HG02981 (cell line): Measurements from ENCODE around the gene RPP38.

Experiments
- ATAC-seq: cut with Tn5 transposase; IDR thresholded peaks from one replicate; pipeline ENCODE4 v1.9.1; 2021; ENCODE audit warnings: mild to moderate bottlenecking, moderate library complexity; ENCODE audit not compliant: unreplicated experiment

The RPP38 gene

DNA sequence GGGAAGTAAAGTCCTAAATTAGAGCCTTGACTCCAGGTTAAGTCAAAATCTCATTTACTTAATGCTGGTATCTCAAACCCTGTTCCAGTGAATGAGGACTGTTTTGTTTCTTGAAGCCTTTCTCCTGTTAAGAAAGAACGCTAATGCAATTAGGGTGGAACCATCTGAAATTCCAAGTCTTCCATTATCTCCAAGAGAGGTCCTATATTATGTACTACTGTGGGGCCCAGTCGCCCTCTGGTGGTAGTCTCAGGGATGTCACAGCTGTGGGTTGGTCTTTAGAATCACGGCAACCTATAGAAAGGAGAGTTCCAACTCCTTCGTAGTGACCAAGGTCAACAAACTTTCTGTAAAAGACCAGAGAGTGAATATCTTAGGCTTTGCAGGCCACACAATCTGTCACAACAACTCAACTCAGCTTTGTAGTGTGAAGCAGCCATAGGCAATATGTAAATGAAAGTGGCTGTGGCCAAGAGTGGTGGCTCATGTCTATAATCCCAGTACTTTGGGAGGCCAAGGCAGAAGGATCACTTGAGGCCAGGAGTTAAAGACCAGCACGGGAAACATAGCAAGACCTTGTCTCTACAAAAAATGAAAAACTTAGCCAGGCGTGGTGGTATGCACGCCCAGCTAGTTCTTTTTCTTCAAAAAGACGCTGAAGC, 9.3 kb downstream of the RPP38 start:
- ATAC-seq, result peak; percentile 84

DNA sequence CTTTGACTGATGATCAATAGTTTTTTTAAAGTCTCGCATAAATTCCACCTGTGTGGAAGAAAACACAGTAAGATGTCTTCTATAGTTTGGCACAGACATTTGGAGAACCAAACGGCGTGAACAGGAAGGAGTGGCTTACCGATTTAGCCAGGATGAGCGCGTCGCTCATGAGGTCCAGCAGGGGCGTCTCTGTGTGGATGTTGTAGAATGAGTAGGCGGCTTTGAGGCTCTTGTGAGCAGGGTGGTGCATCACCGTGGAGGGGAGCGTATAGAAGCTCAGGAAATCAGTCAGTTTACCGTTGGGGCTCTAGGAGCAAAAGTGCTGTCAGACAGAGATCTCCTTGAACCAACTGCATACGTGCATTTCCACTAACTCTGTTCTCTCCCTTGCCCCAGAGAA, 15.5 kb downstream of the RPP38 start:
- no peak for ATAC-seq

DNA sequence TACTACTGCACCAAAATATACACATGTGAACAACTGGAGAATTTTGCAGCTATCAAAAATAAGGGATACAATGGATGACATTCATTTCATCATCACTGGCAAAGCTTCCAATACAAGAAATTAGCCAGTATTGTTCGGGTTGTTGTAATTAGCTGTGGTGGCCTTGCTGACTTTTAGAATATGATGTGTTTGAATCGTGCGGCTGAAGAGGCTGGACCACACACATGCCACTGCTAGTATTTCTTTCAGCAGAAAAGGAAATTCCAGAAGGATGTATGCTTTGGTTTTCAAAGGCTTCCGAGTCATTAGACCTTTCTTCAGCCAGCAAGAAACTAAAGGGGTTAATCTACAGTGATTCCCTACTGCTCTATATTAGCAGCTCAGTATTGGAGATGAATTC, 16.6 kb downstream of the RPP38 start:
- no peak for ATAC-seq

DNA sequence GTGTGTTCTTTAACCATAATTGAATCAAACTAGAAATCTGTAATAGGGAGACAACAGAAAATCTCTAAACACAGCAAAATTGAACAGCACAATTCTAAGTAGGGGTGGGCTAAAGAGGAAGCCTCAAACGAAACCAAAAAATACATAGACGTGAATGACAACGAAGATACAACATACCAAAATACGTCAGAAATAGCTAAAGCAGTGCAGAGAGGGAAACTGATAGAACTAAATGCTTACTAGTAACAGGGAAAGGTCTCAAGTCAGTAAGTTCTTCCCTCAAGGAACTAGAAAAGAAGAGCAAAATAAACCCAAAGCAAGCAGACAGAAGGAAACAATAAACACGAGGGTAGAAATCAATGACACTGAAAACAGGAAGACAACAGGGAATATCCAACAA, 19.1 kb downstream of the RPP38 start:
- ATAC-seq, result no peak

DNA sequence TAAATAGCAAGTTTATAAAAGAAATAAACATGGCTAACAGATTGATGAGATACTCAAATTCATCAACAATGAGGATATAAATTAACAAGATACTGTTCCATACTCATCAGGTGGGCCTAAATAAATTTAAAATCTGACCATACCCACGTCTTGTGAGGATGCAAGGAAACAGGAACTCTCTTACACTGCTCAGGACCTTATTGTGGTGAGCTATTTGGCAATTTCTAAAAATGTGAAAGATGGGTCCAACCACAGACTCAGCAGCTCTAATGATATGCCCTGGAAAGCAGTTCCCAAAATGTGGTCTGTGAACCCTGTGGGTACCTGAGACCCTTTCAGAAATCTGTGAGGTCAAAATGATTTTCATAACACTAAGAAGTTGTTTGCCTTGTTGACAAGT, 21.5 kb downstream of the RPP38 start:
- no peak for ATAC-seq

DNA sequence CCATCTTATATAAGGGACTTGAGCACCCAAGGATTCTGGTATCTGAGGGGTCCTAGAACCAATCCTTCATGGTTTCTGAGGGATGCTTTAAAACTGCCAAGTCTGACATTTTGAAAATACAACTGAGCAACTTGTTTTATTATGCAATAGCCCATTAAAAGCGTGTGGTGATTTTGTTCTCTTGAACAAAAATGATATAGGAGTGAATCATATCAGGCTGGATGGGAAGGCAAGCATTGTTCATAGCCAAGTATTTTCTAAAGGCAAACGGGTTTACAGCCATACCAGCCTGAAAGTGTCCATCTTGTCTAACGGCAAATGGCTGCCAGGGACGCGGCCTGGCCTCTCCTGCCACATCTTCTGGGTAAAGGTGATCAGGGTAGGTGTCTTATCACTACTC, 23.4 kb downstream of the RPP38 start:
- ATAC-seq, result no peak

DNA sequence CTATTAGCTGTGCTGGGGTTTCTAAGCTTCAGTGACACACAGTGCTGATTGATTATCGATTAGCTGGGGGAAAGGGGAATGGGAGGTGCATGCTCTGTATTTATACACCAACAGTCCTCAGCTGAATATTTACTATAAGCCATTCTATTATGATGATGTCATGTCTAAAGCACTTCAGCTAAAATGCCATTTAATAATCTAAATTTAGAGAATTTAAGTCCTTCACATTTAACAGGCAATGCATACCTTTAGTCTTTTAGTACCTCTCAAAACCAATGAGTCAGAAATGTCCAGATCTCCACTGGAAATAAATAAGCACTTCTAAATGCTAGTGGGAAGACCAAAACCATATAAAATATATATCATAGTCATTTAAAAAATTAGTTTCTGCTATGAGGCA, 24.6 kb downstream of the RPP38 start:
- ATAC-seq, result no peak

DNA sequence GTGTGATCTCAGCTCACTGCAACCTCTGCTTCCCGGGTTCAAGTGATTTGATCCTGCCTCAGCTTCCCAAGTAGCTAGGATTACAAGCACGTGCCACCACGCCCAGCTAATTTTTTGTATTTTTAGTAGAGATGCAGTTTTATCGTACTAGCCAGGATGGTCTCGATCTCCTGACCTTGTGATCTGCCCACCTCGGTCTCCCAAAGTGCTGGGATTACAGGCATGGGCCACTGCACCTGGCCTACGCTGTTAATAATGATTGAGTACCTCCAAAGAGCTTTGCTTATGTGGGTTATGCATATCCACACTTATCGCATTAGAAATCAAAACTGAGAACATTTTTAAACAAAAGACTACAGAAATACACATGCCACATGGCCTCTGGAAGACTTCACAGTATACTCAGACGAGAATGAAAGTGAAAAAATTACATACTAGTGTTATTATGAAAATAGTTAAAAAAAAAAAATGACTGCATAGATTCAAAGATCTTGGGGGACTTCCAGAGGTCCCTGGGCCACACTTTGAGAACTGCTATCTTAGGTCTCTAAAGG, 25.4 kb downstream of the RPP38 start:
- peak; percentile 84 for ATAC-seq

DNA sequence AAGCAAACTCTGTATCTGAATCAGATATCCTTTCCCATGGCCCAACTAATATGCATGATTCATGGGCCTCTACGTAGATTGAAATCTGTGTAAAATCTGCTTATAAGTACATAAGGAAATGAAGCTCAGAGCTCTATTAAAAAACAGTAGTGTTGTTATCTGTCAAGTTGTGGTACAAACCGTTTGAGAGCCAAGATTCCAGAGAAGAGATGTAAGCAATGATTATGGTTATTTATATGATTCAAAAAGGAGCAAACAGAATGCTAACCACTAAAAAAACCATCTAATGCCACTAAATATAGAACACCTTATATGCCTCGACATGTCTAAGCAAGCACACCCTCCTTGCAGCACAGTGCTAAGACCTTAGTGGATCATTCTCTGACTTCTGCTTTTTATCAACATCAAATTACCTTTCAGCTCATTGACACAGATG, 26.6 kb downstream of the RPP38 start:
- ATAC-seq, result no peak

DNA sequence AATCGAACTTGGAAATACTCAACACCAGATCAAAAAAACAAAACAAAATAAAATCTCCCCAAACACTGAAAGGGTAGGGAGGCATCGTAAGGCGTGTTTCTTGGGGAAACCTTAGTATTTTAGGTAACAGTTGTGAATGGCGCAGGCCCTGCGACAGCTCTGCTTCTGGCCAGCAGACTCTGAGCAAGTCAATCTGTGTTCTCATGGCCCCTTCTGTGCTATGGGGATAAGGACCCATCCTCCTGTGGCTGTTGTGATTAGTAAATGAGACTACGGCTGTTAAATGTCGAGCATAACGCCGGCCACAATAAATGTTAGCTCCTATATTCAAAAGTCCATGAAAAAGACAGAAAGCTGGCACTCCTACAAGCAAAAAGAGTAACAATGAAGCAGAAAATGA, 27.0 kb downstream of the RPP38 start:
- no peak for ATAC-seq

DNA sequence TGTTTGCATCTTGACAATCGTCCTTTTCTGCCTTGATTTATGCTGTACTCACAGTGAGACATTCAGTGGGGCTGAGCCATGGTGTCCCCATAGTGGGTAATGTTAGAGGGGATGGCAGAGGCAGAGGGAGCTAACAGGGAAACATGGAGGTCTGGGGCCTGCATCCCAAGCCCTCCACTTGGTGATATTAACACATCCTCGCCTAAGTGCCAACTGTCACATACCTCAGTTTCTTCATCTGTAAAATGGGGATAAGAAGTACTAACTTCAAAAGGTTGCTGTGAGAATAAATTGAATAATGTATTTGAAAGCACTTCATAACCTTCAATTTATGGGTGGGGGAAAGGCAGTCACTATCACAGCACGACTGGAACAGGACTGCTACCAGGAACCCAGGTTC, 27.8 kb downstream of the RPP38 start:
- ATAC-seq, result no peak

DNA sequence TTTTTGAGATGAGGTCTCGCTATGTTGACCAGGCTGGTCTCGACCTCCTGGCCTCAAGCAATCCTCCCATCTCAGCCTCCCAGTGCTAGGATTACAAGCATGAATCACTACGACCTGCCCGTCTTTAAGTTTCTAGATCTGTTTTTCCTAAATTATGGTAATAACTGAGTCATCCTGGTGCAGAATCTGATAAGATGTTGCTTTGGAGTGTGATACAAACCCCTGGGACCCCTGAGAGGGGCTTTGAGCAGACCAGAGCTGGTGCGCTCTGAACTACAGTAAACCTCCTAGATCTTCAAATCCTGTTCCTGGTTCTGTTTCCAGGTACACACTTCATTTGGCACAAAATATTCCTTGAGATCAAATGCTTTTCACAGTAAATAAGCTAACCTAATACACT, 34.2 kb downstream of the RPP38 start:
- no peak for ATAC-seq

DNA sequence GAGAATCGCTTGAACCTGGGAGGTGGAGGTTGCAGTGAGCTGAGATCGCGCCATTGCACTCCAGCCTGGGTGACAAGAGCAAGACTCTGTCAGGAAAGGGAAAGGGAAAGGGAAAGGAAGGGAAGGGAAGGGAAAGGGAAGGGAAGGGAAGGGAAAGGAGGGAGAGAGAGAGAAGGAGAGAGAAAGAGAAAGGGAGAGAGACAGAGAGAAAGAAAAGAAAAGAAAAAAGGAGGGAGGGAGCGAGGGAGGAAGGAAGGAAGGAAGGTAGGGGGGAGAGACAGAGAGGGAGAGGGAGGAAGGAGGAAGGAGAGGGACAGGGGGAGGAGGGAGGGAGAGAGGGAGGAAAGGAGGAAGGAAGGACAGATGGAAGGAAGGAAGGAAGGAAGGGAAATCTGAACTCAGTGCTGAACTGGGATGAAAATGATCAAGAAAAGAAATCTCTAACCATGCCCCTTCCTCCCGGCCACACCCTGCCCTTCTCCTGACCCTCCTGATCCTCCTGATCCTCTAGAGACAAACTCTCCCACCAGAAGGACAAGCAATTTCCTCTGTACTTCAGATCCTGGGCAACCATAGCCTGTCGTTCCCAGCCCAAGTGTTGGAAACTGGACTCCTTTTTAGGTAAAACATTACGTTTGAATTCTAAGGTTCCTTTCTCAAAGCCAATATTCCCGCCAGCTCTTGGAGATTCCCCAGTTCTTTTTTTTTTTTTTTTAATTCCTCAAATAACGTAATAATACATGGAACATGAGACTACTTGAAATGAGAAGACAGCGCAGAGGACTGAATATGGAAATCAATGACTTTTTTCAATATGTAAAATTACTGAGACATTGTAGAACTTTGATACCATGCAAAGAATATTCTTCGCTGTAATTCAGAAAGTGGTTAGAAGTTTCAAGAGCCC, 39.2 kb downstream of the RPP38 start:
- ATAC-seq, result no peak

DNA sequence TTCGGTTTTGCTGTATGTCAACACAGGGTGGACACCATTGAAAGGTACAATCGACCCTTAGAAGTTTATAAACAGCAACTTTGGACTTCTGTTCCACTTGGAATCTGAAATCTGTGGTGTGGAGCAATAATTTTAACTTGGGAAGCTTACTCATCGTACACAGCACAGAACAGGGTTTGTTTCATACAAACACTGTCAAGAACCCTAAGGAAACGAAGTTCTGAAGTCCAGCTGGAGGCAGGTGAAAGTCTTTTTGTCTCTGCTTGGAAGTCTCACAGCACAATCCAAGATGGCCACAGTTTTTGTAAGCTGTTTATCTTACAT, 39.8 kb downstream of the RPP38 start:
- ATAC-seq, result no peak

DNA sequence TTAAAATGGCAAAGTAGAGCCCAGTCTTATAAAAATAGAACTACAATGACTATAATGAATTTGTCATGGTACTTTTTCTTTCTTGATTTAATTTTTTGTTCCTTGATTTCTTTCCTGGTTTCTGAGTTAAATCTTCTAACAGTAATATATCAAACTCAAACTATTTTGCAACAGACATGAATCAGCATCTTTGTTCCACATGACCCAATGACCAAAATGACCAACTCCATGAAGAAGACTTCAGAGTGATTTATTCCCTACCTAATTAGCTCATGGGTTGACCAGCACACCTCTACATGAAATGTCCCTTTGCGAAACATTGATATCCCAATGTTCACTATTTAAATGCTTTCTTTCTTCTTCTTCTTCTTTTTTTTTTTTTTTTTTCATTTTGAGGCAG, 40.5 kb downstream of the RPP38 start:
- no peak for ATAC-seq

DNA sequence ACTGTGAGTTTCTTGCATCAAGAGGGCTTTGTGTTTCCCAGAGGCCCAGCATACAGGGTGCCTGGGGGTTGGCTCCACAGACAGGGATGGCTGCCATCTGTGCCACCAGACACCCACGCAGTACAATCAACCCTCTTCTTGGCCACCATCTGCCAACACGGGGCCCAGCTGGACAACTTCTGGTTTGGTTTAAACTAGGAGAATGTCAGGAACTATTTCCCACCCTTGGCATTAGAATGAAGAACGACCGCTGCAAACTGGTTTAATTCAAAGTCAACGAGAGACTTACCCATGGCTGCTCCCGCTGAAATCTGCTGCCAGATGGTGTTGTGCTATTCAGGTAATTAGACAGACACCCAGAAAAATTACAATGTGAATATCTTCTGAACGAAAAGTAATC, 43.5 kb downstream of the RPP38 start:
- no peak for ATAC-seq

DNA sequence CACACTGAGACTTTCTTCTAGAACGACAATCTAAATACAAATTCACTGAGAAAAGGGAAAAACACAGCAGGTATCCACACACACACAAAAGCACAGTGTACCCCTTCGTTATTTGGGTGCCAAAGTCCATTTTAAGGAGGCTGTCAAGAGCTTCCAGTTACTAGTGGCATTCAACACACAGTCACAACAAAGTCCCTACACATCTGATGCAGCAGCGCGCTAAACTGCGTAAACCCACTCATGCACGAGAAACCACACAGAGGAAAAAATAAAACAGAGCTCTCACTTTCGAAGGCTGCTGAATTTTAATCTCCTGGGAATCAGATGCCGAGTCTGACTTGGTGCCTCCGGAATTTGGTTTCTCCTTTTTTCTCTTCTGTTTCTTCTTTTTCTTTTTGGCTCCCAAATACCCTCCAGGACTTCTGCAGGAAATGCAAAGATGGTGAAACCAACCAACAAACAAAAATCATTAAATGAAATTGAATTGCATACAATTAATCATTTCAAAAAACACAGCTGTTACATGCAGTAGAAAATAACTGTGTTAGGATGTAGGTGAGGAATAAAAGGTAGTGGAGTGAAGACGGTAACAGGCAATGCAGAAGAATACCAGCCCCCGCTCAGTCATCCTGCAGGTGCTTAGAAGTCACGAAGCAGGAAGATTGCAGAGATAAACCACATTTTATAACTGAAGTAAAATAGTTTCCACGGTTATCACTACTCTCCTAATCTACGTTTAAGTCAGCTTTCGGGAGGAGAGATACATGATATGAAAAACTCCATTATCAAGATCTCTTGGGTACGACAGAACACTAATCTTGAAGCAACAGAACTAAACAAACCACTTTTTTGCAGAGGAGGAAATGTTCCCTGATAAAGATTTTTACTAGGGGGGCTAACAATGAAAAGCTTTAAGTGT, 44.2 kb downstream of the RPP38 start:
- peak; percentile 87 for ATAC-seq

DNA sequence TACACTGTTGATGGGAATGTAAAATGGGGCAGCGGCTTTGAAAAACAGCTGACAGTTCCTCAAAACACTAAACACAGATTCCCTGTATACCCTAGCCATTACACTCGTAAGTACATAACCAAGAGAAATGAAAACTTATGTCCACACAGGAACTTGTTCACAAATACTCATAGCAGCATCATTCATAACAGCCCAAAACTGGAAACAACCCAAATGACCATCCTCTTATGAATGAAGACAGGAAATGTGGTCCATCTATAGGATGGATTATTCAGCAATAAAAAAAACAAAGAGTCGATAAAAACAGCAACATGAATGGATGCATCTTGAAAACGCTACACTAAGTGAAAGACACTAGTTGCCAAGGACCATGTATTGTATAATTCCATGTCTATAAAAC, 47.6 kb downstream of the RPP38 start:
- ATAC-seq, result no peak

DNA sequence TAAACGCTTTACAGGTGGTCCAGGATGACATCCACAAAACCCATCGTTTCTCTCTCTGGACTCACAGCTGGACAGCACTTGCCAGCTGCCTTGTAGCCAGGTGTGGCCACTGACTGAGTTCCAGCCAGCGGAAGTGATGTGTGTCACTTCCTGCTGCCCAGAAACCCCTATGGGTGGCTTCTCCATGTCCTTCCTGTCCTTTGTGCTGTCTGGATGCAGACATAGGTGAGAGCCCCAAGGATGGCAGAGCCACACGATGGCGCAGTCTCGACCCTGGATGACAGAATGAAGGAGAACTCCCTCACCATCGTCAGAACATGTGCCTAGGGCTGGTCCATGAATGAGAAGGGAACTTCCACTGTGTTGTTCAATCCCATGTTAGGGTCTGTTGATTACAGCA, 49.2 kb downstream of the RPP38 start:
- no peak for ATAC-seq

DNA sequence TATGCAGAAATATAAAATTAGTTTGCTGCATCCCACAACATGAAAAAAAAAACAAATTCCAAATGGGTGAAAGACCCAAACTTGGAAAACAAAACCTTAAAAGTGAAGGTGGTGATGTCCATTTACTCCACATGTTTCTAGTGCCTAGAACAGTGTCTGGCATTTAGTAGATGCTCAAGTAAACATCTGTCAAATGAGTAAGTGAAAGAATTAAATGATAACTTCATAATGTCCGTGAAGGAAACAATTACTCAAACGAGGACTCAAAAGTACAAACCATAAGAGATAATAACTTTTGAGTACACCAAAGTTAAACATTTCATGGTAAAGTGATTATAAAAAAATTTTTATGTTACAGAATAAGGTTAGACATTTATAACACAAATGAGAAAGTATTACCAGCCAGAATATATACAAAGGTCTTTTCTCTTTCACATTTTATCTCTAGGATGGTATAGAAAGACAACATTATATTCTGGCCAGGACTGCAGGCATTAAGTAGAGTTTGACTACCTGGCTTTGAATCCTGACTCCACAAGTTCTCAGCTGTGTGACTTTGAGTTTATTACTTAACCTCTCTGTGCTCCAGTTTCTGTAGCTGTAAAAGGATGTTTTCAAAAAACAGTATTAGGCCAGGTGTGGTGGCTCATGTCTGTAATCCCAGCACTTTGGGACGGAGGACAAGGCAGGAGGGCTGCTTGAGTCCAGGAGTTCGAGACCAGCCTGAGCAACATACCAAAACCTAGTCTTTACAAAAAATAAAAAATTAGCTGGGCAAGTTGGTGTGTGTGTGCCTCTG, 50.6 kb downstream of the RPP38 start:
- no peak for ATAC-seq
